SH-SY5Y (cell line): Measurements from ENCODE around the gene BAD.

Experiments used
- GATA2 ChIP-seq: IDR thresholded peaks from 2 replicates; pipeline ENCODE4 v1.6.1; 2011; ENCODE audit warnings: mild to moderate bottlenecking, low read depth, low read length
- GATA3 ChIP-seq: IDR thresholded peaks from 2 replicates; pipeline ENCODE4 v1.6.1; 2011; ENCODE audit warnings: low read depth, mild to moderate bottlenecking, low read length, moderate library complexity

- TF ChIP-seq GATA3, result no peak
- no peak for TF ChIP-seq GATA2
Observed at GRCh38 chr11:64256300-64256699, 28.2 kb downstream of the BAD start.
